Liver (tissue), 3 donors: ENCODE data around the gene SYCE3.

Experiments
- CTCF ChIP-seq: fragments of 150-350 bp; IDR thresholded peaks from 2 replicates; pipeline ENCODE4 v1.5.1; 2017; ENCODE audit warnings: improper control_type of control experiment, low read depth, low read length; ENCODE audit not compliant: missing input control
- GABPA ChIP-seq, 2 donors: IDR thresholded peaks in 1 of 2; conservative IDR thresholded peaks in 1 of 2; 2 replicates each; pipeline ENCODE4 v1.6.1; 2016; ENCODE audit warnings: antibody characterized with exemption in 2 of 2, mild to moderate bottlenecking in 1 of 2, moderate library complexity in 1 of 2
- HNF4A ChIP-seq, 2 donors: conservative IDR thresholded peaks; 2 replicates each; pipeline ENCODE4 v1.6.1; 2016; ENCODE audit warnings: antibody characterized with exemption in 2 of 2, mild to moderate bottlenecking in 2 of 2
- SP1 ChIP-seq: IDR thresholded peaks from 2 replicates; pipeline ENCODE4 v1.6.1; 2018; ENCODE audit warnings: antibody characterized with exemption, mild to moderate bottlenecking
- TAF1 ChIP-seq: conservative IDR thresholded peaks from 2 replicates; pipeline ENCODE4 v1.6.1; 2016; ENCODE audit warnings: antibody characterized with exemption, mild to moderate bottlenecking
- donor health status: healthy.
- donor health status: healthy.

- TF ChIP-seq CTCF (no peak), SP1 (no peak), GABPA (IDR thresholded peaks at IDR 0.05 in 1 of 2, conservative IDR thresholded peaks at IDR 0.05 in 1 of 2) (no peak), TAF1 (no peak), HNF4A (conservative IDR thresholded peaks at IDR 0.05) (no peak)
Measured at GRCh38 chr22:50581031-50581949, 18.6 kb upstream of the SYCE3 start.
